ENCODE data around the gene CSHL1. TPM values are rescaled to one million over a fixed set of nuclear protein-coding genes. Genes with fewer than 3 reads are reported as not detected.
A peak's percentile ranks its signal among the peaks of the same experiment; 100 is the strongest.

CSHL1 gene
- total RNA-seq = not detected

DNA sequence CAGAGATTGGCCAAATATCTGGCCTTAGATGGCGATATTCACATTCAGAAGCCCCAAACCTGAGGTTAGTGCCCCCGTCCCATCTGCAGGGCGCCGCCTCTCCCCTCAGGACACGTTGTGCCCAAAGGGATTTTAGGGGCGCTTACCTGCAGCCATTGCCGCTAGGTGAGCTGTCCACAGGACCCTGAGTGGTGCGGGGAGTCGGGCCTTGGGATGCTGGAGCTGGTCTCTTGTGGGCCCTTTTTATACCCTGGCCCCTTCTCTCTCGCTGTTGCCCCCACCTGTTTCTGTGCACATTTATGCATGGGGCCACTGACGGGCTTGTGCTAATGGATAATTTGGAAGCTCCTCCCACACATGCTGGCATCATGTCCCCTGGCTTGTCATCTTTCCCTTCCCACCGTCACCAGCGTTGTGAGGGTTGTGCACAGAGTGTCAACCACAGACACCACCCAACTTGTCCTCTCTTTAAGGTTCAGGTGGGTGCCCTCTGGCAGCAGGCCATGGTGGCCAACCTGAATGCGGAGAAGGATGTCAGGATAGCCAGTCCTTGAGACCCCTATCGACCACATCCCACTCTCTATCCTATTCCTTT, at the start of gene CSHL1:
TSS of gene CSHL1 (minus strand) at position 218 of the 595 bp plus-strand sequence. CDS start at position 156, 62 bp downstream.
- H3K27me3 Mint-ChIP-seq = no peaks in the 10 kb centered on the region
- no peaks in the 10 kb centered on the region for H3K9me3 Mint-ChIP-seq
- DNase-seq = no peak
- H3K4me1 Mint-ChIP-seq (ENCODE audit: low read depth) = no peaks in the 10 kb centered on the region
- no peaks in the 10 kb centered on the region for H3K36me3 Mint-ChIP-seq
- POLR2A ChIA-PET = interaction anchor here (0.9 kb wide), 1 partner anchor 235 kb away, joined by 3 read pairs; no protein-coding TSS in a partner anchor
- H3K27ac Mint-ChIP-seq = no peak within 1 kb of the TSS
- H3K4me3 Mint-ChIP-seq = no peak within 1 kb of the TSS
- intact Hi-C loops (cut with micrococcal nuclease) = loop anchor here (10.0 kb wide), 1 partner anchor 374 kb away; no protein-coding TSS in a partner anchor
- CTCF ChIA-PET = interaction anchor here (1.0 to 4.1 kb wide), 20 partner anchors 9 to 371 kb away, joined by 3 to 32 read pairs (median 6); partner anchors contain the start of gene CD79B

DNA sequence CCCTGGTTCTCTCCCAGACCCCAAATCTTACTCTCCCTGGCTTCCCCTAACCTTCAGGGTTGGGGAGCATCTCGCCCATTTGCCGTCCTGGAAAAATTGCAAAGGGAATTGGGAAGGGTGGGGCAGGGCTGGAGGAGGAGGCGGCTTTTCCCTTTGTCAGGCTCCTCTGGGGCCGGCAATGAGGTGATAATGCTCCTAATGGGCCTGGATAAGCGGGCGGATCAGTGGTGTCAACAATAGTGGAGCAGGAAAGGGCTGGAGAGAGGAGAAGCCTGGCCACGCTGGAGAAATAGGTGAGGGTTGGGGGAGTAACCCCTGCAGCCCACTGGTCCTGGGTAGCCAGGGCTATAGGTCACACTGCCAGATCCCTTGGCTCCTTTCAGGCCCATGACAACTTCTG, 49.4 kb upstream of the CSHL1 start:
- intact Hi-C loops (cut with micrococcal nuclease) = no loop called here
- Mint-ChIP-seq H3K9me3 (no peaks in the 10 kb centered on the region), H3K27ac (no peak overlapping the region), H3K27me3 (no peaks in the 10 kb centered on the region), H3K4me3 (no peak overlapping the region), H3K4me1 (ENCODE audit: low read depth) (peaks cover 2% of the 10 kb centered on the region), H3K36me3 (no peaks in the 10 kb centered on the region)
- ChIA-PET CTCF (interaction anchor here (1.3 to 2.3 kb wide), 2 partner anchors 14 to 30 kb away, joined by 4 to 16 read pairs; no protein-coding TSS in a partner anchor), POLR2A (no interaction called here)
- DNase-seq = no peak

DNA sequence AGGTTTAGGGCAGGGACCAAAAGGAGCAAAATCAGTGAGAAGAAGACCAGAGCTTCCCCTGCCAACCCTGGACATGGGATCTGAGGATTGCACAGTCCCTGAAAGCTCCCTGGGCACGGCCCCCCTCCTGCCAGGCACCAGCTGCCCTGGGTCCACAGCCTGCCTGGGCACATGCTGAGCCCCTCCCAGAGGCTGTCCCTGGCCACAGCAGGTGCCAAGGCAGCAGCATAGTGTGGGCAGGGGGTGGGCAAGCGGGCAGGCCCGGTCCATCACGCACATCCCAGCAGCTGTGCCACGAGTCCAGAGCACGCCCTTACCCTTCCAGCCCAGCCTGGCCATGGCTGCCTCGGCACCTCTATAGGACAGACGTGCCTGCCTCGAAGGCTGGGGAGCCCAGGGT, 48.9 kb upstream of the CSHL1 start:
- DNase-seq = no peak
- ChIA-PET POLR2A (no interaction called here), CTCF (interaction anchor here (0.8 kb wide), 1 partner anchor 32 kb away, joined by 3 read pairs; no protein-coding TSS in a partner anchor)
- intact Hi-C loops (cut with micrococcal nuclease) = no loop called here
- Mint-ChIP-seq H3K4me1 (ENCODE audit: low read depth) (peaks cover 5% of the 10 kb centered on the region), H3K9me3 (no peaks in the 10 kb centered on the region), H3K4me3 (no peak overlapping the region), H3K27ac (no peak overlapping the region), H3K36me3 (no peaks in the 10 kb centered on the region), H3K27me3 (no peaks in the 10 kb centered on the region)

DNA sequence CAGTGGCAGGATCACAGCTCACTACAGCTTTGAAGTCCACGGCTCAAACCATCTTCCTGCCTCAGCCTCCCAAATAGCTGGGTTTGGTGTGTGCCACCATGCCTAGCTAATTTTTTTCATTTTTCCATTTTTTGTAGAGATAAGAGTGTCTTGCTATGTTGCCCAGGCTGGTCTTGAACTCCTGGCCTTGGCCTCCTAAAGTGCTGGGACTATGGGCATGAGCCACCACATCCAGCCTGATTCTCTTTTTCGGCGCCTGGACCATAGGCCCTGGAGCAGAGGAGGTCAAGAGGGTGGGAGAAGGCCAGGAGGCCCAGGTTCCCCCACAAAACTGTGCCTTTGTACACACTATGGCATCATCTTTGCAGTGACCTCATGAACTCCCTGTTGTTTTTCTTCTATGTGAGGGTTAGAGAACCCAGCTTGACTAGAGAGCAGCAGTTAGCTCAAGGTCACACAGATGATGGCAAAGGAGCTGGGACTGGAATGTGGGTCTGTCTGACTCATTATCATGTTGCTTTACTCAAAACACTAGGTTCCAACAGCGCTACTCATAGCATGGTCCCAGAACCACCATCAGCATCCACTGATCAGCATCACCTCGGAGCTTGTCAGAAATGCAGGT, 45.4 kb upstream of the CSHL1 start:
- H3K27ac Mint-ChIP-seq = no peak overlapping the region

DNA sequence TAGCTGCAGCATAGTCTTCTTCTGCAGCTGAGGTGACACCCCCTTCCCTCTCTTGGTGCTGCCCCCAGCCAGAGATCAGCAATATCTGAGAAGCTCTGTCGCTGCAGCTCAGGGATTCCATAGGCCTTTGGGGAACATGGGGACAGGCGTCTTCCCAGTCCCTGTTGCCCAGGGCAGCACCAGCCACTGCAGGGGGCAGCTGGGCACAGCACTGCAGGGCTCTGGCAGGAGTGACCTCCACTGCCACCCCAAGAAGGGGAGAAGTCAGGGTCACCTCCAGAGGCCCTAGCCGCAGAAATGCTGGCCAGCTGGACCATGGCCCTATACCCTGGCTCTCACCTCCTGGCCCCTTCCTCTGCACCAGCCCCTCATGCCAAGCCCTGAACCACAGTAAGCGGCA, 44.7 kb upstream of the CSHL1 start:
- POLR2A ChIA-PET = no interaction called here

More for the DNA sequence above, 45.4 kb upstream of the CSHL1 start:
- Mint-ChIP-seq H3K9me3 (no peaks in the 10 kb centered on the region), H3K36me3 (no peaks in the 10 kb centered on the region), H3K27me3 (no peaks in the 10 kb centered on the region), H3K4me3 (no peak overlapping the region), H3K4me1 (ENCODE audit: low read depth) (peaks cover 17% of the 10 kb centered on the region)
- intact Hi-C loops (cut with micrococcal nuclease) = no loop called here
- no peak for DNase-seq
- CTCF ChIA-PET = interaction anchor here (0.8 to 3.1 kb wide), 4 partner anchors 10 to 177 kb away, joined by 3 to 23 read pairs (median 6); partner anchors contain the start of gene GH1
- POLR2A ChIA-PET = interaction anchor here (1.6 kb wide), 1 partner anchor 64 kb away, joined by 5 read pairs; the partner anchor contains the start of gene ICAM2

DNA sequence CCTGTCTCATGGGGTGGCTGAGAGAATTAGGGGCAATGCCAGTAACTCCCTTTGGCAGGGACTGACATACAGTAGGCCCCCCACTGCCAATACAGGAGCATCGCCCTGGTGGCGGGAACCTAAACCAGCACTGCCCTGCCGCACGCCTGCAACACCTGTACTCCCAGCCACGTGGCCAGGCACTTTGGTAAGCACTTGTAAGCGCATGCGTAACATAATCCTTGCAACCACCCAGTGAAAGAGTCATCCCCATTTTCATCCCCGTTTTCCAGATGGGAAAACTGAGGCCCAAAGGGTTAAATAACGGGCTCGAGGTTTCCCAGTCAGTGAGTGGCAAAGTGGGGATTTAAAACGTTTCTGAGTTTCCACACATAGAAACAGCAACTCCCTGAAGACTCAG, 44.2 kb upstream of the CSHL1 start:
- Mint-ChIP-seq H3K27me3 (no peaks in the 10 kb centered on the region), H3K27ac (no peak overlapping the region), H3K4me1 (ENCODE audit: low read depth) (peaks cover 17% of the 10 kb centered on the region), H3K9me3 (no peaks in the 10 kb centered on the region), H3K36me3 (no peaks in the 10 kb centered on the region), H3K4me3 (no peak overlapping the region)
- DNase-seq = no peak
- intact Hi-C loops (cut with micrococcal nuclease) = no loop called here
- POLR2A ChIA-PET = interaction anchor here (0.8 to 1.3 kb wide), 3 partner anchors 13 to 25 kb away, joined by 3 to 4 read pairs (median 3); no protein-coding TSS in a partner anchor
- CTCF ChIA-PET = interaction anchor here (1.1 to 2.5 kb wide), 6 partner anchors 9 to 179 kb away, joined by 4 to 9 read pairs (median 6); partner anchors contain the start of gene GH1

More for the DNA sequence above, 44.7 kb upstream of the CSHL1 start:
- CTCF ChIA-PET = interaction anchor here (1.1 to 3.1 kb wide), 3 partner anchors 9 to 178 kb away, joined by 5 to 23 read pairs (median 7); partner anchors contain the start of gene GH1
- Mint-ChIP-seq H3K27me3 (no peaks in the 10 kb centered on the region), H3K4me1 (ENCODE audit: low read depth) (peaks cover 17% of the 10 kb centered on the region), H3K36me3 (no peaks in the 10 kb centered on the region), H3K27ac (no peak overlapping the region), H3K4me3 (no peak overlapping the region), H3K9me3 (no peaks in the 10 kb centered on the region)
- no peak for DNase-seq
- intact Hi-C loops (cut with micrococcal nuclease) = no loop called here

DNA sequence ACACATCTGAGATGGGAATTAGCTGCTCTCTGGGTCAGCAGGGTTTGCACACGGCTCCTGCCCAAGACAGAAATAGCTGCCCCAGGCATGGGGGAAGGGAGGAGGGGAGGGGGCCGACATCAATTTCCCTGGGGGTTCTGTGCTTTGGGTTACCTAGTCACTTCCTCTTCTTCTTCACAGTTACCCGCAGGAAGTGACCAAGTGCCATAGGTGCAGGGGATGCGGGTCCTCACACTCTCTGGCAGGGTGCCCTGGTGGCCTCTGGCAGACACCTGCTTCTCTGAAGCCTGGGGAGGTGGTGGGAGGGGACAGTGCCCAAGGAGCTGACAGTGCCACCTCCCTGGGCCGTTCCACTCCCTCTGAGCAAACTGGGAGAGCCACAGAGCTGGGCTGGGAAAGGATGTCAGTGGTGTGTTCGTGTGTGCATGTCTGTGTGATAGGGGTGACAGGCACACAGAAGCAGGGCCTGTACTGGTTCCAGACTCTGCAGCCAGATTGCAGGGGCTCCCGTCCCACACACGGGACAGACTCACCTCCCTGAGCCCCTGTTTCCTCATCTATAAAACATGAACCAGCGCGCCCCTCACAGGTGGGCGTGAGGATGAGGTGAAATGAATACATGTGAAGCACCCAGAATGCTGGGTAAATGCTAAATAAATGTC, 43.5 kb upstream of the CSHL1 start:
- Mint-ChIP-seq H3K36me3 (no peaks in the 10 kb centered on the region), H3K4me1 (ENCODE audit: low read depth) (peaks cover 17% of the 10 kb centered on the region), H3K4me3 (no peak overlapping the region), H3K9me3 (no peaks in the 10 kb centered on the region), H3K27ac (peak overlapping the region; percentile 44), H3K27me3 (no peaks in the 10 kb centered on the region)
- ChIA-PET POLR2A (interaction anchor here (0.8 to 1.3 kb wide), 3 partner anchors 13 to 26 kb away, joined by 3 to 4 read pairs (median 3); no protein-coding TSS in a partner anchor), CTCF (interaction anchor here (0.6 to 2.5 kb wide), 7 partner anchors 8 to 179 kb away, joined by 3 to 9 read pairs (median 6); partner anchors contain the start of gene ICAM2)
- intact Hi-C loops (cut with micrococcal nuclease) = loop anchor here (5.0 kb wide), 1 partner anchor 38 kb away; no protein-coding TSS in a partner anchor
- DNase-seq = peak; percentile 69

DNA sequence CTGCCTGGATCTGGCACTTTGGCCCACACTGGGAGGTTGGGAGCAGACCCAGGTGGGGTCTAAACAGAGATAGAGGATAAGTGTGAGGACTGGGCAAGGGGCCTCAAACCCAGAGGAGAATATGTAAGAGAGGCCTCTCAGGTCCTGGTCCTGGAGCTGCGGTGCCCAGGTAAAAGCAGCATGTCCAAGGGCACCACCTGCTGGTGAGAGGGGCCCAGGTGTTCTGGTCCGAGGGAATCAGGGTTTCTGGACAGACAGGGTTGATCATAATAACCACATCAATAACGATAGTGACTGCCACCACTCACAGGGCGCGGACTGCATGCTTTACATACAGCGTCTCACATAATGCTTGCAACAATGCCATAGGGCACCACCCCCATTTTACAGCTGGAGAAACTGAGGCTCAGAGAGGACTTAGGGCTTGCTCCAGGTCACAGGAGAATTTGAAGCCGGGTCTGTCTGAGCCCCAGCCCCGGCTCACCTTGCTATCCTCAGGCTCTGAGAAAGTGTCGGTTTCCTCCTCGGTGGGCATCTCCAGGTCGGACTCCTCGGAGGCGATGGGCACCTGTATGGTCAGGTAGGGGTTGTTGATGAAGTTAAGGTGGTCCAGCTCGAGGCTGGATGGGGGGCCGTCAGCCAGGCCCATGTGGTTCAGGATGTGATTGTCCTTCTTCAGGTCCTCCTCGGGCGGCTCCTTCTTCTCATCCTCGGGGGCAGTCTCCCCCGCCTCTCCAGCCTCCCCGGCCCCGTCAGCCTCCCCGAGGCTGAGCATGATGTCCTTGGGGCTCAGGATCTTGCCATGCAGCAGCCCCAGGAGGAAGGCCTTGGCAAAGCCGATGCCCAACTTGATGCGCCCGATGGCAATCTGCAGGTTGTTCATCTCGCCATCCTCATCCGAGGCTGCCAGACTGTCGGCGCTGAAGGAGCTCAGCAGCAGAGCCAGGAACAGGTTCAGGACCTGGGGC, 40.2 kb upstream of the CSHL1 start:
- no peaks in the 10 kb centered on the region for H3K9me3 Mint-ChIP-seq
- no peaks in the 10 kb centered on the region for H3K36me3 Mint-ChIP-seq
- H3K27me3 Mint-ChIP-seq = no peaks in the 10 kb centered on the region
- intact Hi-C loops (cut with micrococcal nuclease) = loop anchor here (5.0 kb wide), 1 partner anchor 41 kb away; no protein-coding TSS in a partner anchor
- CTCF ChIA-PET = interaction anchor here (0.7 to 1.9 kb wide), 11 partner anchors 18 to 331 kb away, joined by 3 to 14 read pairs (median 3); partner anchors contain the start of gene CSHL1
- POLR2A ChIA-PET = no interaction called here
- peaks cover 23% of the 10 kb centered on the region for H3K4me1 Mint-ChIP-seq (ENCODE audit: low read depth)
- no peak overlapping the region for H3K27ac Mint-ChIP-seq
- H3K4me3 Mint-ChIP-seq = no peak overlapping the region
- DNase-seq = peak; percentile 55

DNA sequence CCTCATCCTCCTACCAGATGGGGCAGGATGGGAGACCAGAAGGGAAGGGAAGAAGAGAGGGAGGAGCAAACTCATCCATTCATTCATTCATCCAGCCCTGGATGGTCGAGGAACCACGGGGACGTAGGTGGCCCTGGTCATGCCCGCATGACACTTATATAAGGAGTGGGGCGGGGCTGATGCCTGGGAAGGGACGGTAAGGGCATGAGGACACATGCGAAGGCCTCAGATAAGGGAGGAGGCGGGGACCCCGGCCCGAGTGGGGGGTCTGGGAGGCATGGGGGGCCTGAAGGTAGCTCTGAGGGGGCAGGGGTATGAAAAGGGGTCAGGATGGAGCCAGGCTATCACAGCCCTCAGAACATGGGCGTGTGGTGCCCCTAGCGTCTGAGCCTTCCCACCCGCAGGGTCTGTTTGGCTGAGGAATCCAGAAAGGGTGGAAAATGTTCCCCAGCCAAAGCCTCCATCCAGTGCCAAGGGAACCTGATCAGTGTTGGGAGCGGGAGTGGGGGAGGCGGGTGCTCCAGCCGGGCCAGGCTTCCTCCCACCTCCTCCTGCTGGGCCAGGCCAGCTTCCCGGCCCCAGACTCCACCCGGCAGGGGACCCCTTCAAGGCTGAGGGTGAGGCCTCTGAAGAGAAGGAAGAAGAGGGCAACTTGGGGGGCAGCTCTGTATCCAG, 38.7 kb upstream of the CSHL1 start:
- no peak for DNase-seq
- no peak overlapping the region for H3K4me3 Mint-ChIP-seq
- POLR2A ChIA-PET = no interaction called here
- H3K9me3 Mint-ChIP-seq = no peaks in the 10 kb centered on the region
- H3K27ac Mint-ChIP-seq = no peak overlapping the region
- peaks cover 23% of the 10 kb centered on the region for H3K4me1 Mint-ChIP-seq (ENCODE audit: low read depth)
- H3K36me3 Mint-ChIP-seq = no peaks in the 10 kb centered on the region
- CTCF ChIA-PET = interaction anchor here (0.6 to 1.9 kb wide), 9 partner anchors 17 to 384 kb away, joined by 3 to 14 read pairs (median 3); partner anchors contain the start of gene CSHL1
- no peaks in the 10 kb centered on the region for H3K27me3 Mint-ChIP-seq
- intact Hi-C loops (cut with micrococcal nuclease) = loop anchor here (5.0 kb wide), 1 partner anchor 43 kb away; no protein-coding TSS in a partner anchor

DNA sequence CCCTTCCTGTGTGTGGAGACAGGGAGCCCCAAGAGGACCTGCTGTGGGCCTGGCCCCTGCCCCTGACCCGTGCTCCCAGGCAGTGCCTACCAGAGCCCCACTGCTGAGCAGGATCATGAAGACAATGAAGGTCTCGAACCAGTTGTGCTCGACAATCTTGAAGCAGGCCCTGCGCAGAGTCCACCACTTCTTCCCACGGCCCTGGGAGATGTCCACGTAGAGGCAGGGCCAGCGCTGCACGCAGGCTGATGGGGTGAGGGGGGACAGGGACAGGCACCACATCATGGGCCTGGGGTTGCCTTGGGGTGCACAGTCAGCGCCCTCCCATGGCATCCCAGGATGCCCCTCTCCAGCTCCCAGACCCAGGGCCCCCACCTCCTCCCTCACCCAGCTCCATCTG, 37.5 kb upstream of the CSHL1 start:
- intact Hi-C loops (cut with micrococcal nuclease) = no loop called here

More for the DNA sequence above, 37.5 kb upstream of the CSHL1 start:
- Mint-ChIP-seq H3K4me1 (ENCODE audit: low read depth) (peaks cover 14% of the 10 kb centered on the region), H3K27me3 (no peaks in the 10 kb centered on the region), H3K9me3 (no peaks in the 10 kb centered on the region), H3K4me3 (no peak overlapping the region), H3K36me3 (no peaks in the 10 kb centered on the region), H3K27ac (no peak overlapping the region)
- CTCF ChIA-PET = no interaction called here
- no peak for DNase-seq
- POLR2A ChIA-PET = no interaction called here

All from activated CD4-positive, alpha-beta memory T cell treated with anti-CD3 and anti-CD28 coated beads for 36 hours (primary cell).